Measurements from ENCODE around the gene ASPHD1.

GRCh38 chr16:29951625-29952365 lies 51.5 kb downstream of the ASPHD1 start:
- TF ChIP-seq, protein P1, sequence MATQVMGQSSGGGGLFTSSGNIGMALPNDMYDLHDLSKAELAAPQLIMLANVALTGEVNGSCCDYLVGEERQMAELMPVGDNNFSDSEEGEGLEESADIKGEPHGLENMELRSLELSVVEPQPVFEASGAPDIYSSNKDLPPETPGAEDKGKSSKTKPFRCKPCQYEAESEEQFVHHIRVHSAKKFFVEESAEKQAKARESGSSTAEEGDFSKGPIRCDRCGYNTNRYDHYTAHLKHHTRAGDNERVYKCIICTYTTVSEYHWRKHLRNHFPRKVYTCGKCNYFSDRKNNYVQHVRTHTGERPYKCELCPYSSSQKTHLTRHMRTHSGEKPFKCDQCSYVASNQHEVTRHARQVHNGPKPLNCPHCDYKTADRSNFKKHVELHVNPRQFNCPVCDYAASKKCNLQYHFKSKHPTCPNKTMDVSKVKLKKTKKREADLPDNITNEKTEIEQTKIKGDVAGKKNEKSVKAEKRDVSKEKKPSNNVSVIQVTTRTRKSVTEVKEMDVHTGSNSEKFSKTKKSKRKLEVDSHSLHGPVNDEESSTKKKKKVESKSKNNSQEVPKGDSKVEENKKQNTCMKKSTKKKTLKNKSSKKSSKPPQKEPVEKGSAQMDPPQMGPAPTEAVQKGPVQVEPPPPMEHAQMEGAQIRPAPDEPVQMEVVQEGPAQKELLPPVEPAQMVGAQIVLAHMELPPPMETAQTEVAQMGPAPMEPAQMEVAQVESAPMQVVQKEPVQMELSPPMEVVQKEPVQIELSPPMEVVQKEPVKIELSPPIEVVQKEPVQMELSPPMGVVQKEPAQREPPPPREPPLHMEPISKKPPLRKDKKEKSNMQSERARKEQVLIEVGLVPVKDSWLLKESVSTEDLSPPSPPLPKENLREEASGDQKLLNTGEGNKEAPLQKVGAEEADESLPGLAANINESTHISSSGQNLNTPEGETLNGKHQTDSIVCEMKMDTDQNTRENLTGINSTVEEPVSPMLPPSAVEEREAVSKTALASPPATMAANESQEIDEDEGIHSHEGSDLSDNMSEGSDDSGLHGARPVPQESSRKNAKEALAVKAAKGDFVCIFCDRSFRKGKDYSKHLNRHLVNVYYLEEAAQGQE (IDR thresholded peaks at IDR 0.05; ENCODE audit: insufficient read depth in 1 of 2, low read depth in 2 of 2, low read length in 2 of 2), result no peak
- TF ChIP-seq SIN3A (IDR thresholded peaks at IDR 0.05; ENCODE audit: borderline replicate concordance, insufficient read depth, low read length) (no peak), TAF1 (IDR thresholded peaks at IDR 0.05; ENCODE audit: borderline replicate concordance, insufficient read depth, low read length) (no peak), FOXP2 (optimal IDR thresholded peaks at IDR 0.05; ENCODE audit: borderline replicate concordance, extremely low read depth, extremely low read length, insufficient read depth) (no peak)

Data from PFSK-1 (cell line).